ENCODE results near the gene LHFPL2.

DNA sequence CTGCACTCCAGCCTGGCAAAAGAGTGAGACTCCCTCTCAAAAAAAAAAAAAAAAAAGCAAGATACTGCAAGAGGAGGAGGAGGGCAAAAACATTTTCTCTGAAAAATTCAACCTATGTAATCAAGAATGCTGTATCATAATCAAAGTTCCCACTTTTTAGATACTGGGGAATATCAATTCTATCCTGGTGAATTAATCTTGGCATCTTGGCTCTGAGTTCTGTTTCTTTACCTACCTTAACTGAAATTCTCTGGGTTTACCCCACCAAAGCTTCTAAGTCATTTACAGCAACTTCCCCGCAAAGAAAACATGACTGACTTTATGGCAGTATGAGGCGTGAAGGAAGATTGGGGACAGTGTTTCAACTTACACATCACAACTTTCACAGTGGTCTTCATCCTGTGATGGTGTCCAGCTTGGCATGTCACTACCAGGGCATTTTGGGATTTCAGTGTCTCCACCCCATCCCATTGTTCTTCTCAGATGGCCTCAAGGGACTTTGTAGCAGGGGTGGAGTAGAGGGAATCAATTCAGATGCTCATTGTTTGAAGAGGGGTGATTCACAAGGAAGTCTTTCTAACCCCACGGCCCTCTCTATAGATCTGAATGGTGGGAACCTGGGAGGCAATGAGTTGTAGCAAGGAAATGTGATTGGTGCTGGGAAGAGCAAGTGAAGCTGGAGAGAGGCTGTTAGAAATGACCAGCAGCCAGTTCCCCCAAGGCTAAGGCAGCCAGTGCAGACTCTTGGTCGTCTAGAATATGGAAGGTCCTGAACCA is 157.7 kb downstream of the LHFPL2 start:
- TF ChIP-seq CTCF (IDR thresholded peaks at IDR 0.05) (no peak), POLR2A (IDR thresholded peaks at IDR 0.05) (no peak)

Data from transverse colon (tissue), 3 donors.